H9 (cell line): ENCODE measurements around the gene GSG1L. TPM values are rescaled to one million over a fixed set of nuclear protein-coding genes. Genes with fewer than 3 reads are reported as not detected.
A peak's percentile ranks its signal among the peaks of the same experiment; 100 is the strongest.

Experiments
- DNase-seq: peaks from one replicate; pipeline ENCODE4 v3.0.0-alpha.2; 2017
- H2AFZ ChIP-seq: one replicate; pipeline ENCODE4 v1.6.1; 2013; ENCODE audit warnings: mild to moderate bottlenecking, low read length, control low read depth, moderate library complexity
- H2AK5ac ChIP-seq: 2 replicates; pipeline ENCODE4 v1.6.1; 2013; ENCODE audit warnings: low read length, control low read depth, mixed read lengths; ENCODE audit not compliant: insufficient read length
- H2BK120ac ChIP-seq: one replicate; pipeline ENCODE4 v1.6.1; 2013; ENCODE audit warnings: low read depth, mild to moderate bottlenecking, low read length, control low read depth, inconsistent platforms; ENCODE audit not compliant: poor library complexity, severe bottlenecking
- H2BK12ac ChIP-seq: 2 replicates; pipeline ENCODE4 v1.6.1; 2013; ENCODE audit warnings: low read length, control low read depth, mixed read lengths, low read depth; ENCODE audit not compliant: insufficient read length
- H2BK15ac ChIP-seq: 2 replicates; pipeline ENCODE4 v1.6.1; 2013; ENCODE audit warnings: low read depth, low read length, control low read depth
- H2BK20ac ChIP-seq: one replicate; pipeline ENCODE4 v1.6.1; 2013; ENCODE audit warnings: low read depth, mild to moderate bottlenecking, low read length, control low read depth, inconsistent platforms; ENCODE audit not compliant: poor library complexity, severe bottlenecking
- H2BK5ac ChIP-seq: 2 replicates; pipeline ENCODE4 v1.6.1; 2013; ENCODE audit warnings: low read length, control low read depth, mixed read lengths; ENCODE audit not compliant: insufficient read length
- H3K14ac ChIP-seq: 2 replicates; pipeline ENCODE4 v1.6.1; 2013; ENCODE audit warnings: low read length, control low read depth; ENCODE audit not compliant: insufficient read depth
- H3K18ac ChIP-seq: 2 replicates; pipeline ENCODE4 v1.6.1; 2013; ENCODE audit warnings: low read depth, mild to moderate bottlenecking, mixed read lengths, low read length, control low read depth; ENCODE audit not compliant: insufficient read length
- H3K23ac ChIP-seq: 2 replicates; pipeline ENCODE4 v1.6.1; 2013; ENCODE audit warnings: low read length, control low read depth, mixed read lengths, low read depth; ENCODE audit not compliant: insufficient read length
- H3K23me2 ChIP-seq: 2 replicates; pipeline ENCODE4 v1.6.1; 2013; ENCODE audit warnings: low read depth, mild to moderate bottlenecking, mixed read lengths, low read length, control low read depth; ENCODE audit not compliant: insufficient read length, poor library complexity, severe bottlenecking
- H3K27ac ChIP-seq: 2 replicates; pipeline ENCODE4 v1.5.1; 2013; ENCODE audit warnings: low read length, control low read depth, mixed read lengths, low read depth; ENCODE audit not compliant: insufficient read length
- H3K27me3 ChIP-seq: 2 replicates; pipeline ENCODE4 v1.6.1; 2013; ENCODE audit warnings: low read length, control low read depth, inconsistent platforms; ENCODE audit not compliant: insufficient read depth
- H3K4ac ChIP-seq: 2 replicates; pipeline ENCODE4 v1.6.1; 2013; ENCODE audit warnings: low read depth, mild to moderate bottlenecking, control low read depth, inconsistent platforms, low read length, moderate library complexity
- H3K4me1 ChIP-seq: 2 replicates; pipeline ENCODE4 v1.6.1; 2013; ENCODE audit warnings: low read length, control low read depth, inconsistent platforms; ENCODE audit not compliant: insufficient read depth
- H3K4me2 ChIP-seq: 2 replicates; pipeline ENCODE4 v1.6.1; 2013; ENCODE audit warnings: low read length, control low read depth, mixed read lengths; ENCODE audit not compliant: insufficient read length, insufficient read depth
- H3K56ac ChIP-seq: 2 replicates; pipeline ENCODE4 v1.6.1; 2013; ENCODE audit warnings: low read depth, mild to moderate bottlenecking, mixed read lengths, low read length, control low read depth; ENCODE audit not compliant: insufficient read length
- H3K79me1 ChIP-seq: 2 replicates; pipeline ENCODE4 v1.6.1; 2013; ENCODE audit warnings: low read depth, mild to moderate bottlenecking, moderate library complexity, low read length, control low read depth, inconsistent platforms; ENCODE audit not compliant: insufficient read depth, poor library complexity, severe bottlenecking
- H3K79me2 ChIP-seq: 2 replicates; pipeline ENCODE4 v1.6.1; 2013; ENCODE audit warnings: low read length, control low read depth, inconsistent platforms; ENCODE audit not compliant: insufficient read depth
- H3K9ac ChIP-seq: 2 replicates; pipeline ENCODE4 v1.6.1; 2013; ENCODE audit warnings: low read length, control low read depth, mixed read lengths; ENCODE audit not compliant: insufficient read length; ENCODE audit errors: extremely low read depth
- H3K9me3 ChIP-seq: one replicate; pipeline ENCODE4 v1.6.1; 2013; ENCODE audit warnings: low read depth, low read length, inconsistent platforms; ENCODE audit not compliant: control insufficient read depth
- H3T11ph ChIP-seq: one replicate; pipeline ENCODE4 v1.6.1; 2013; ENCODE audit warnings: mild to moderate bottlenecking, low read length, control low read depth, inconsistent platforms
- H4K20me1 ChIP-seq: one replicate; pipeline ENCODE4 v1.6.1; 2013; ENCODE audit not compliant: control insufficient read depth, insufficient read length, insufficient read depth
- H4K5ac ChIP-seq: 2 replicates; pipeline ENCODE4 v1.6.1; 2013; ENCODE audit warnings: low read depth, mild to moderate bottlenecking, mixed read lengths, low read length, control low read depth; ENCODE audit not compliant: insufficient read length
- H4K8ac ChIP-seq: replicated peaks from 2 replicates; pipeline ENCODE4 v1.6.1; 2013; ENCODE audit warnings: low read length, control low read depth, mixed read lengths, low read depth; ENCODE audit not compliant: insufficient read length
- H4K91ac ChIP-seq: 2 replicates; pipeline ENCODE4 v1.6.1; 2013; ENCODE audit warnings: low read depth, mild to moderate bottlenecking, moderate library complexity, mixed read lengths, low read length, control low read depth; ENCODE audit not compliant: insufficient read length
- H3K27ac Mint-ChIP-seq, 3 experiments: 2 replicates in 2 of 3; 3 replicates in 1 of 3; pipeline ENCODE4 v1.8.0; 2020 to 2021; ENCODE audit warnings: mixed read lengths in 3 of 3, mild to moderate bottlenecking in 1 of 3, moderate library complexity in 1 of 3
- H3K27me3 Mint-ChIP-seq: 2 replicates; pipeline ENCODE4 v1.8.0; 2021; ENCODE audit warnings: low read depth, mild to moderate bottlenecking, moderate library complexity, mixed read lengths
- H3K36me3 Mint-ChIP-seq, 3 experiments: 2 replicates in 2 of 3; 3 replicates in 1 of 3; pipeline ENCODE4 v1.8.0; 2020 to 2021; ENCODE audit warnings: low read depth in 3 of 3, mixed read lengths in 3 of 3; ENCODE audit not compliant: insufficient read depth in 1 of 3
- H3K4me1 Mint-ChIP-seq, 2 experiments: 2 replicates each; pipeline ENCODE4 v1.8.0; 2020; ENCODE audit warnings: mixed read lengths in 2 of 2
- H3K4me3 Mint-ChIP-seq, 2 experiments: 2 replicates in 1 of 2; 3 replicates in 1 of 2; pipeline ENCODE4 v1.8.0; 2020 to 2021; ENCODE audit warnings: mild to moderate bottlenecking in 2 of 2, mixed read lengths in 2 of 2, moderate library complexity in 1 of 2
- H3K9me3 Mint-ChIP-seq, 2 experiments: 2 replicates in 1 of 2; 3 replicates in 1 of 2; pipeline ENCODE4 v1.8.0; 2020; ENCODE audit warnings: mild to moderate bottlenecking in 2 of 2, mixed read lengths in 2 of 2, moderate library complexity in 1 of 2
- WGBS: extraction: QIAGEN DNeasy Blood & Tissue Kit; methylation state at CpG from one replicate; pipeline ENCODE4 v1.1.7; 2013; ENCODE audit warnings: missing lambda C conversion rate, low lambda C conversion rate, mixed read lengths; ENCODE audit not compliant: insufficient read length; ENCODE audit errors: extremely low coverage; 5-methylcytosine and 5-hydroxymethylcytosine counted together
- total RNA-seq: library from RNA; stranded (reverse); gene quantifications from 2 replicates; pipeline ENCODE4 v1.2.1, GENCODE V29; 2021
- TF ChIP-seq, protein P1 (sequence below): fragments of 200-600 bp; sonication (generic); conservative IDR thresholded peaks from 3 replicates; pipeline ENCODE4 v1.8.0; 2021; ENCODE audit warnings: antibody characterized with exemption, mild to moderate bottlenecking

Gene GSG1L
- total RNA-seq, 1 experiment from 2014 or later, result 0.35 TPM

- H3K9me3 Mint-ChIP-seq, result no peaks in the 10 kb centered on the region
- peaks cover 36 to 89% (median 79%) of the 10 kb centered on the region in 3 experiments for H3K36me3 Mint-ChIP-seq
- Histone ChIP-seq H3K27ac (no peak overlapping the region), H2BK20ac (no peak overlapping the region), H3K27me3 (no peaks in the 10 kb centered on the region), H2BK120ac (no peak overlapping the region), H2BK15ac (no peak overlapping the region), H2AFZ (no peak overlapping the region), H3K4me1 (no peaks in the 10 kb centered on the region), H3K79me2 (no peaks in the 10 kb centered on the region), H4K8ac (no peak overlapping the region), H3K18ac (no peak overlapping the region), H2AK5ac (no peak overlapping the region), H4K5ac (no peak overlapping the region), H3K14ac (no peak overlapping the region), H3T11ph (no peak overlapping the region), H3K4ac (no peak overlapping the region), H3K79me1 (no peaks in the 10 kb centered on the region), H3K23ac (no peak overlapping the region), H4K91ac (no peak overlapping the region), H3K9ac (no peak overlapping the region), H4K20me1 (no peaks in the 10 kb centered on the region), H2BK12ac (no peak overlapping the region), H3K9me3 (no peaks in the 10 kb centered on the region), H3K4me2 (no peak overlapping the region), H3K56ac (no peak overlapping the region), H2BK5ac (no peak overlapping the region), H3K23me2 (no peaks in the 10 kb centered on the region)
- H3K4me1 Mint-ChIP-seq, result no peaks in the 10 kb centered on the region
- peak overlapping the region in 1 of 3 experiments; percentile 11; a peak in 1 of 7 replicates for H3K27ac Mint-ChIP-seq
- no peak overlapping the region for H3K4me3 Mint-ChIP-seq
- DNase-seq, result no peak
- TF ChIP-seq, protein P1, sequence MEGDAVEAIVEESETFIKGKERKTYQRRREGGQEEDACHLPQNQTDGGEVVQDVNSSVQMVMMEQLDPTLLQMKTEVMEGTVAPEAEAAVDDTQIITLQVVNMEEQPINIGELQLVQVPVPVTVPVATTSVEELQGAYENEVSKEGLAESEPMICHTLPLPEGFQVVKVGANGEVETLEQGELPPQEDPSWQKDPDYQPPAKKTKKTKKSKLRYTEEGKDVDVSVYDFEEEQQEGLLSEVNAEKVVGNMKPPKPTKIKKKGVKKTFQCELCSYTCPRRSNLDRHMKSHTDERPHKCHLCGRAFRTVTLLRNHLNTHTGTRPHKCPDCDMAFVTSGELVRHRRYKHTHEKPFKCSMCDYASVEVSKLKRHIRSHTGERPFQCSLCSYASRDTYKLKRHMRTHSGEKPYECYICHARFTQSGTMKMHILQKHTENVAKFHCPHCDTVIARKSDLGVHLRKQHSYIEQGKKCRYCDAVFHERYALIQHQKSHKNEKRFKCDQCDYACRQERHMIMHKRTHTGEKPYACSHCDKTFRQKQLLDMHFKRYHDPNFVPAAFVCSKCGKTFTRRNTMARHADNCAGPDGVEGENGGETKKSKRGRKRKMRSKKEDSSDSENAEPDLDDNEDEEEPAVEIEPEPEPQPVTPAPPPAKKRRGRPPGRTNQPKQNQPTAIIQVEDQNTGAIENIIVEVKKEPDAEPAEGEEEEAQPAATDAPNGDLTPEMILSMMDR, result no peak
- no peaks in the 10 kb centered on the region for H3K27me3 Mint-ChIP-seq
- no CpG with 5 or more reads among the region's 5 CpGs for WGBS
These were observed 47.0 kb upstream of the GSG1L start for GRCh38 chr16:28110479-28110878.
